Stimulated activated naive CD8-positive, alpha-beta T cell treated with anti-CD3 and anti-CD28 coated beads, Interleukin-15, Interleukin-2, amounts not matched to agents 100 ng/mL and 50 ng/mL, for 24 hours (primary cell): ENCODE measurements around the gene GBX1.

Source experiments
- H3K27ac Mint-ChIP-seq: one replicate; pipeline ENCODE4 v1.8.0; 2021; ENCODE audit warnings: mild to moderate bottlenecking, mixed read lengths
- H3K27me3 Mint-ChIP-seq: one replicate; pipeline ENCODE4 v1.8.0; 2021; ENCODE audit warnings: mixed read lengths
- H3K36me3 Mint-ChIP-seq: one replicate; pipeline ENCODE4 v1.8.0; 2021; ENCODE audit warnings: low read depth, mixed read lengths
- H3K4me1 Mint-ChIP-seq: one replicate; pipeline ENCODE4 v1.8.0; 2021; ENCODE audit warnings: low read depth, mixed read lengths
- H3K4me3 Mint-ChIP-seq: one replicate; pipeline ENCODE4 v1.8.0; 2021; ENCODE audit warnings: mild to moderate bottlenecking, mixed read lengths
- H3K9me3 Mint-ChIP-seq: one replicate; pipeline ENCODE4 v1.8.0; 2021; ENCODE audit warnings: mixed read lengths

GBX1 gene

GRCh38 chr7:151168787-151169162 is 1.3 kb upstream of the GBX1 start:
- no peak overlapping the region for H3K27ac Mint-ChIP-seq
- H3K4me3 Mint-ChIP-seq = peak overlapping the region; percentile 64
- peaks cover 53% of the 10 kb centered on the region for H3K27me3 Mint-ChIP-seq
- H3K36me3 Mint-ChIP-seq = no peaks in the 10 kb centered on the region
- H3K4me1 Mint-ChIP-seq = peaks cover 12% of the 10 kb centered on the region
- H3K9me3 Mint-ChIP-seq = no peaks in the 10 kb centered on the region

GRCh38 chr7:151168003-151168786 is 701 bp upstream of the GBX1 start:
- peak overlapping the region; percentile 64 for H3K4me3 Mint-ChIP-seq
- H3K4me1 Mint-ChIP-seq = peaks cover 12% of the 10 kb centered on the region
- no peaks in the 10 kb centered on the region for H3K9me3 Mint-ChIP-seq
- no peak overlapping the region for H3K27ac Mint-ChIP-seq
- peaks cover 47% of the 10 kb centered on the region for H3K27me3 Mint-ChIP-seq
- H3K36me3 Mint-ChIP-seq = no peaks in the 10 kb centered on the region

DNA sequence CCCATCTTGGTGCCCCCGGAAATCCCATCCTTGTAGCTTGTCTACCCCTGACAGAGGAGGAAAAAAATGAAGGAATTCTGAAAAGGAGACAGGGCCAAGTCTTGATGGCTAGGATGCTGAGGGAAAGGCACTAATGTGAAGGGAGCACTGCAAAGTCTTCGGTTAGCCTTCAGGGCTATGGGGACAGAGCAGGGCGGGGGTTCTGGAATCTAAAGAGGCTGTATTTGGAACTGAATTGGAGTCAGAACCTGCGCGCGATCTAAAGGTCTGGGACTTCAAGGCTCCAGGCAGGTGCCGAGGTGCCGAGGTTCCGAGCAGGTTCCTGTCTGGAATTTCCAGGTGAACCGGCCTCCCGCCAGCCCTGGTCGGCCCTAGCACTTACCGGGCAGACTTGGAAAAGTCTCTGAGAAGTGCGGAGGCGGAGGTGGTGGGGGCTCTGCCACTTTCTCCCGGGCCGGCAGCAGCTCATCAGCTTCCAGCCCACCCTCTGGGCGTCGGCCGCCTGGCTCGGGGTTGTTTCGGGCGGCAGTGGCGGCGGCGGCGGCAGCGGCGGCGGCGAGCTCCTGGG is 781 bp downstream of the GBX1 start:
- H3K27me3 Mint-ChIP-seq = peaks cover 34% of the 10 kb centered on the region
- peaks cover 5% of the 10 kb centered on the region for H3K4me1 Mint-ChIP-seq
- H3K4me3 Mint-ChIP-seq = peak overlapping the region; percentile 45
- H3K9me3 Mint-ChIP-seq = no peaks in the 10 kb centered on the region
- no peaks in the 10 kb centered on the region for H3K36me3 Mint-ChIP-seq
- no peak overlapping the region for H3K27ac Mint-ChIP-seq

DNA sequence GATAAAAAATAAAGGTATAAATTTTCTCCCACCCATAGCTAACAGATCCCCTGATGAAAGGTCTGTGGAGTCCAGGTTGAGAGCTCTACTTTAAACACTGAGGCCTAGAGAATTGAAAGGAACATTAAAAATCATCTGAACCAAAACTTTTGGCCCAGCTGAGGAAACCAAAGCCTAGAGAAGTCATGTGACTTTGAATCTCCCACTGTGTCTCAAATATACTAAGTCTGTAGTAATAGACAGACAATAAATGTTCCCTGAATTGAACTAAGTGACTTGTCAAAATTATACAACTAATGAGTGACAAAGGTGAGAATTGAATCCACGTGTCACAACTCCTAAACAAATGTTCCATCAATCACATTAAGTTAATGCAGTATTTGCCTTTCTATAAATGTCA is 5.7 kb downstream of the GBX1 start:
- Mint-ChIP-seq H3K27me3 (peaks cover 10% of the 10 kb centered on the region), H3K9me3 (no peaks in the 10 kb centered on the region), H3K4me1 (no peaks in the 10 kb centered on the region), H3K27ac (no peak overlapping the region), H3K4me3 (no peak overlapping the region), H3K36me3 (no peaks in the 10 kb centered on the region)

DNA sequence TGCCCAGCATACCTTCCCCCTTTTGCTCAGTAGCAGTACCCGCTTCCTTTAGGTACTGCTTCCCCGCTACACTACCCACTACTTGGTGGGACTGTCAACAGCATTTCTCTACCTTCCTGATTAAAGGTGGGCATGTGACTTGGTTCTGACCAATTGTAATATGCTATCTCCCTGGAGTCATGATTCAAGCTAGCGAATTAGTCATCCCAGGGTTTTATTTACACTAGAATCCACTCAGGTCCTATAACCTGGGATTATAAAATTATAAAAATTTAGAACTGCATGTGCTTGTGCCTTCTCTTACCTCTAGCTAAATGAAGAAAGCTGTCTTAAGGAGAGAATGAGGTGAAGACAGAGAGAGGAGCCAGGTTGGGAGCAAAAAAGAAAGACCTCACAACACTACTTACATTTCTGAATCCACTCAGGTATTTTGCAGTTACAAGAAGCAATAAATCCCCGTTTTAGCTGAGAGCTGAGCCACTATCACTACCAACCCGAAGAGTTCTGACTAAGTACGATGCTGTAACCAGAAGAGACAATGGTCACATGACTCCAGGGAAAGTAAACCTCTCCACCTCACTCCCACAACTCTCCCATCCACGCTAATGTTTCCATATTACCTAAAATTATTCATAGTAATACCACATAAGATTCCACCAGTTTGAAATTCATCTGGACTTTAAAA is 9.7 kb downstream of the GBX1 start:
- Mint-ChIP-seq H3K4me1 (no peaks in the 10 kb centered on the region), H3K9me3 (no peaks in the 10 kb centered on the region), H3K4me3 (no peak overlapping the region), H3K27ac (no peak overlapping the region), H3K27me3 (peaks cover 22% of the 10 kb centered on the region), H3K36me3 (no peaks in the 10 kb centered on the region)

DNA sequence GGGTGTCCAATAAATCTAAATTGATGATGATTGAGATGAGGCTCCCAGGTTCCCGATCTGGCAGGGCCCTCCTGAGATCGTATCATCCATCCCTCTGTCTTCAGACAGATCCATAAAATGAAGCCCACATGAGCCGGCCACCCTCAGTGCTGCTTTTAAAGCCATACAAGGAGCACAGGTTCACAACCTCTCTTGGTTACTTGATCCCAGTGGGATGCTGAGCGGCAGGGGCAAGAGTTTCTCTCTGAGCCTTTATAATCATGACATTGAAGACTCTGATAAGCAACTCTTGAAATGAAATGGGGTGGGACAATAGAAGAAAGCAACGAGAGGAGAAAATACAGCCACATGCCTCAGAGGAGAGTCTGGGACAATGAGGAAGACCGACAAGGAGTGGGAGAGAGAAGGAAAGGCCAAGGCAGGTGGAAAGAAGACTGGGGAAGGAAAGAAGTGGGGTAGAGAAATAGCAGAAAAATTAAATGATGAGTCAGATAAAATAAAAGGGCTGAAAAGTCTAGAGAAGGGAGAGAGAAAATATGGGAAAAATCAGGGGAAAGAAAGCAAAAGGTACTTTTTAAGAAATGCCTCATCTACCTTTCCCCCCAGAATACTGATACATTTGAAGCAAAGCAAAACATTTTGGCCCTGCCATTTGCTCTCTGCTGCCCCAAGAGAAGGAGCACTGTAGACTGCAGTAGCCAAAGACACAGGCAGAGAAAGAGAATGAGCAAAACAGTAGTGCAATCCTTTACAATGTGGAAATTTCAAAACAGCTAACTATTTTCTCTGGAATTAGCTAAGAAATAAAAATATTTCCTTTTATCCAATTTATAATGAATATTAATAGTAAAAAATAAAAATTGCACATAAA is 14.6 kb downstream of the GBX1 start:
- Mint-ChIP-seq H3K36me3 (no peaks in the 10 kb centered on the region), H3K9me3 (no peaks in the 10 kb centered on the region), H3K4me1 (no peaks in the 10 kb centered on the region), H3K27ac (no peak overlapping the region), H3K4me3 (no peak overlapping the region), H3K27me3 (peaks cover 22% of the 10 kb centered on the region)

DNA sequence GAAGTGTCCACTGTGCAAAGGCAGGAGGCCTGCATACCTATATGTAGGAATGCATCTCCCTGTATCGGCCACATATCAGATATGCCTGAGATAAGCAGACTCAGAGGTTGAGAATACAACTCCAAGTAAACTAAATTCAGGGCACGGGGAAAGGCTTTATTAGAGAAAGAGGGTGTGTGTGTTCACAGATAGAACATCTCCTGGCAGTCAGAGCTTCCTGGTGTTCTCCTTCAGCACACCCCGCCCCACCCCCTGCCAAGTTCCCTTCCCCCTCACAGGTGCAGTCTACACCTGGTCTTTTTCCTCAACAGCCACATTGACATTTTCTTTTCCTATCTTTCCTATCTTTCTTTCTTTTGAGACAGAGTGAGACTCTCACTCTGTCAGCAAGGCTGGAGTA is 17.1 kb downstream of the GBX1 start:
- H3K4me3 Mint-ChIP-seq = no peak overlapping the region
- no peaks in the 10 kb centered on the region for H3K36me3 Mint-ChIP-seq
- H3K27ac Mint-ChIP-seq = no peak overlapping the region
- H3K9me3 Mint-ChIP-seq = no peaks in the 10 kb centered on the region
- no peaks in the 10 kb centered on the region for H3K4me1 Mint-ChIP-seq
- peaks cover 16% of the 10 kb centered on the region for H3K27me3 Mint-ChIP-seq

DNA sequence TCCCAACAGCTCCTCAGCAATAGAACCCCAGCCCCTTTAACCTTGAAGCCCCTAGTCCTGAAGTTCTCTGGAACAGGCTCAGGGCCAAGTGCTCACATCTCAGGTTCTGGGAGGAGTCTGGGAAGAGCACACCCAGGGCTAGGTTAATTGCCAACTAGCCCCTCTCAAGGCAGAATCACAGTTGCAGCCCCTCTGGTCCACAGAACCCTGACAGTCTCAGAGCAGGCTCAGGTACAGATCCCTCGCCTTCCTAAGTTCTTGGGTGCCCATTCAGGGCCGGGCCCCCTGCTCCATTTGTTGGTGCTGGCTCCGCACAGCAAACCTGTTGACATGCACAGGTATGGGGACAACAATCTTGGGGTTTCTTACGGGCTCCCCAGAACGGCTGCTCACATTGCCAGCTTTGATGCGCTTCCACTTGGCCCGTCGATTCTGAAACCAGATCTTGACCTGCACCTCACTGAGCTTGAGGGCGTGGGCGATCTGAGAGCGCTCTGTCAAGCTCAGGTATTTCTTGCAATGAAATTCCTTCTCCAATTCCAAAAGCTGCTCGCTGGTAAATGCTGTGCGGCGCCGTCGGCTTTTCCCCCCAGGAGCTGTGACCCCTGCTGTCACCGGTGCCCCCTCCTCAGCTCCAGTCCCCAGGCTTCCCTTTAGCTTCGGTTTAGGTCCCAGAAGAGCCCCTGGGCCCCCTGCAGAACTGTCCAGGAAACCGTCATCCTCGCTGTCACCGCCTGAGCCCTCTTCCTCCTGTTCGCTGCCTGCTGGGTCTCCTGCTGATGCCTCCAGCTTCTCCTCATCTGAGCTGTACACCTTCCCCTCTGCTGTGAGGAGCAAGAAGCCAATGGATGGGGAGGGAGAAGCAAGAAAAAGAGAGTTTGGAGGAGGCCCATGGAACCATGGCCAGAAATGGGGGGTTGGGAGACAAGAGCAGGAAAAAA is 18.9 kb downstream of the GBX1 start:
- H3K27ac Mint-ChIP-seq = no peak overlapping the region

GRCh38 chr7:151146761-151147160 is 20.7 kb downstream of the GBX1 start:
- Mint-ChIP-seq H3K4me3 (no peak overlapping the region), H3K36me3 (peaks cover 4% of the 10 kb centered on the region), H3K9me3 (no peaks in the 10 kb centered on the region), H3K27ac (no peak overlapping the region), H3K4me1 (no peaks in the 10 kb centered on the region), H3K27me3 (peaks cover 8% of the 10 kb centered on the region)

More for the DNA sequence above, 18.9 kb downstream of the GBX1 start:
- Mint-ChIP-seq H3K36me3 (peaks cover 4% of the 10 kb centered on the region), H3K4me1 (no peaks in the 10 kb centered on the region), H3K9me3 (no peaks in the 10 kb centered on the region), H3K4me3 (no peak overlapping the region), H3K27me3 (peaks cover 8% of the 10 kb centered on the region)

DNA sequence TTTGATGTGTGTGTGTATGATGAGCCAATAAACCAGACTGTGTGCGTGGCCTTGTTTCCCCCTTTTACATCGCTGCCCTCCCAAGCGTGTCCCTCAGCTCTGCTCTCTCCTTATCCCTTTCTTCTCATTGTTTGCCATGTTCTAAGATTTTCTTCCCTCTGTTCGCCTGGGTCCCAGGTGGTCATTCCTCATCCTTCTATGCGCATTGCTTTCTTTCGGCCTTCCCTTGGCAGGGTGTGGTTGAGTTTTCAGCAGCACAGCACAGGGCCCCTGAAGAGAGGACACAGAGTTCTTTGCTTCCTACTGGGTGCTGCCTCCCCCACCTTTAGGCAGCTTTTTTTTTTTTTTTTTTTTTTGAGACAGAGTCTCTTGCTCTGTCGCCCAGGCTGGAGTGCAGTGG is 23.1 kb downstream of the GBX1 start:
- peaks cover 8% of the 10 kb centered on the region for H3K27me3 Mint-ChIP-seq
- no peaks in the 10 kb centered on the region for H3K4me1 Mint-ChIP-seq
- no peaks in the 10 kb centered on the region for H3K9me3 Mint-ChIP-seq
- H3K4me3 Mint-ChIP-seq = no peak overlapping the region
- H3K36me3 Mint-ChIP-seq = peaks cover 4% of the 10 kb centered on the region
- no peak overlapping the region for H3K27ac Mint-ChIP-seq

- H3K36me3 Mint-ChIP-seq = peaks cover 4% of the 10 kb centered on the region
- H3K4me3 Mint-ChIP-seq = no peak overlapping the region
- no peaks in the 10 kb centered on the region for H3K4me1 Mint-ChIP-seq
- no peaks in the 10 kb centered on the region for H3K9me3 Mint-ChIP-seq
- H3K27ac Mint-ChIP-seq = no peak overlapping the region
- H3K27me3 Mint-ChIP-seq = peaks cover 5% of the 10 kb centered on the region
Observed at GRCh38 chr7:151143261-151144015, 24.1 kb downstream of the GBX1 start.

- Mint-ChIP-seq H3K36me3 (peaks cover 4% of the 10 kb centered on the region), H3K4me3 (no peak overlapping the region), H3K9me3 (no peaks in the 10 kb centered on the region), H3K4me1 (no peaks in the 10 kb centered on the region), H3K27ac (no peak overlapping the region), H3K27me3 (peaks cover 5% of the 10 kb centered on the region)
Observed at GRCh38 chr7:151142686-151143040, 24.8 kb downstream of the GBX1 start.

- Mint-ChIP-seq H3K27me3 (peaks cover 2% of the 10 kb centered on the region), H3K9me3 (no peaks in the 10 kb centered on the region), H3K4me3 (no peak overlapping the region), H3K36me3 (peaks cover 4% of the 10 kb centered on the region), H3K4me1 (no peaks in the 10 kb centered on the region), H3K27ac (no peak overlapping the region)
Observed at GRCh38 chr7:151141855-151142685, 25.4 kb downstream of the GBX1 start.
